Type B pancreatic cell (in vitro differentiated cells): ENCODE measurements around the gene UBE2L3. TPM values are rescaled to one million over a fixed set of nuclear protein-coding genes. Genes with fewer than 3 reads are reported as not detected.
"Not testable (repeated sequence)": the region's sequence is repeated elsewhere in the genome, so short reads cannot be mapped to it uniquely, and the experiment has no call there.

Experiments
- DNase-seq: peaks from one replicate; pipeline ENCODE4 v3.0.0; 2021; ENCODE audit warnings: mixed read lengths; ENCODE audit not compliant: unreplicated experiment; ENCODE audit errors: extremely low spot score
- H3K27ac Mint-ChIP-seq: 2 replicates; pipeline ENCODE4 v1.8.0; 2021; ENCODE audit warnings: mild to moderate bottlenecking, mixed read lengths
- H3K27me3 Mint-ChIP-seq: 2 replicates; pipeline ENCODE4 v1.8.0; 2021; ENCODE audit warnings: mixed read lengths
- H3K36me3 Mint-ChIP-seq: 2 replicates; pipeline ENCODE4 v1.8.0; 2021; ENCODE audit warnings: mixed read lengths
- H3K4me1 Mint-ChIP-seq: one replicate; pipeline ENCODE4 v1.8.0; 2021; ENCODE audit warnings: mixed read lengths; ENCODE audit not compliant: unreplicated experiment
- H3K4me3 Mint-ChIP-seq: 2 replicates; pipeline ENCODE4 v1.8.0; 2021; ENCODE audit warnings: mild to moderate bottlenecking, mixed read lengths
- H3K9me3 Mint-ChIP-seq: 2 replicates; pipeline ENCODE4 v1.8.0; 2021; ENCODE audit warnings: mixed read lengths
- CTCF ChIP-seq: fragments of 200-600 bp; sonication (generic); conservative IDR thresholded peaks from 2 replicates; pipeline ENCODE4 v1.5.0; 2021; ENCODE audit warnings: antibody characterized with exemption, mild to moderate bottlenecking
- total RNA-seq: library from RNA; stranded (reverse); gene quantifications from 2 replicates; pipeline ENCODE4 v1.2.1, GENCODE V29; 2021; ENCODE audit warnings: low replicate concordance

Gene UBE2L3
- total RNA-seq, 1 donor from 2014 or later, result 63.1 TPM

- peaks cover 29% of the 10 kb centered on the region for H3K36me3 Mint-ChIP-seq
- no peaks in the 10 kb centered on the region for H3K27me3 Mint-ChIP-seq
- no peak overlapping the region for H3K27ac Mint-ChIP-seq
- peaks cover 11% of the 10 kb centered on the region for H3K4me1 Mint-ChIP-seq
- H3K9me3 Mint-ChIP-seq, result no peaks in the 10 kb centered on the region
- DNase-seq, result no peak
- peak overlapping the region; percentile 41 for H3K4me3 Mint-ChIP-seq
- TF ChIP-seq CTCF, result no peak
Observed at GRCh38 chr22:21611210-21611977, 43.9 kb downstream of the UBE2L3 start.

GRCh38 chr22:21612858-21613257 lies 45.3 kb downstream of the UBE2L3 start:
- Mint-ChIP-seq H3K36me3 (peaks cover 33% of the 10 kb centered on the region), H3K4me3 (no peak overlapping the region), H3K9me3 (no peaks in the 10 kb centered on the region), H3K27ac (no peak overlapping the region), H3K4me1 (peaks cover 11% of the 10 kb centered on the region), H3K27me3 (no peaks in the 10 kb centered on the region)
- no peak for TF ChIP-seq CTCF
- no peak for DNase-seq

- Mint-ChIP-seq H3K27ac (no peak overlapping the region), H3K4me1 (peaks cover 11% of the 10 kb centered on the region), H3K9me3 (no peaks in the 10 kb centered on the region), H3K4me3 (no peak overlapping the region), H3K36me3 (peaks cover 33% of the 10 kb centered on the region), H3K27me3 (no peaks in the 10 kb centered on the region)
- no peak for DNase-seq
- no peak for TF ChIP-seq CTCF
Observed at GRCh38 chr22:21613553-21614233, 46.2 kb downstream of the UBE2L3 start.

GRCh38 chr22:21615731-21616130 lies 48.2 kb downstream of the UBE2L3 start:
- no peaks in the 10 kb centered on the region for H3K9me3 Mint-ChIP-seq
- no peak for TF ChIP-seq CTCF
- no peak for DNase-seq
- peaks cover 31% of the 10 kb centered on the region for H3K36me3 Mint-ChIP-seq
- H3K4me1 Mint-ChIP-seq, result peaks cover 16% of the 10 kb centered on the region
- H3K4me3 Mint-ChIP-seq, result no peak overlapping the region
- no peaks in the 10 kb centered on the region for H3K27me3 Mint-ChIP-seq
- peak overlapping the region; percentile 17 for H3K27ac Mint-ChIP-seq

- DNase-seq, H3K9me3 Mint-ChIP-seq, H3K27me3 Mint-ChIP-seq, H3K4me3 Mint-ChIP-seq, H3K27ac Mint-ChIP-seq: not testable (repeated sequence)
- Mint-ChIP-seq H3K36me3 (peaks cover 23% of the 10 kb centered on the region), H3K4me1 (peaks cover 23% of the 10 kb centered on the region)
Observed at GRCh38 chr22:21617337-21617736, 49.8 kb downstream of the UBE2L3 start.

- no peaks in the 10 kb centered on the region for H3K27me3 Mint-ChIP-seq
- no peaks in the 10 kb centered on the region for H3K9me3 Mint-ChIP-seq
- H3K4me1 Mint-ChIP-seq, result peaks cover 31% of the 10 kb centered on the region
- no peak overlapping the region for H3K4me3 Mint-ChIP-seq
- no peak for DNase-seq
- no peak overlapping the region for H3K27ac Mint-ChIP-seq
- peaks cover 10% of the 10 kb centered on the region for H3K36me3 Mint-ChIP-seq
- TF ChIP-seq CTCF, result no peak
Observed at GRCh38 chr22:21621025-21621424, 53.5 kb downstream of the UBE2L3 start.
